H9 (cell line): ENCODE results near the gene AKR1C2. TPM values are rescaled to one million over a fixed set of nuclear protein-coding genes. Genes with fewer than 3 reads are reported as not detected.
"Not testable (repeated sequence)": the region's sequence is repeated elsewhere in the genome, so short reads cannot be mapped to it uniquely, and the experiment has no call there.

ENCODE experiments used
- DNase-seq: peaks from one replicate; pipeline ENCODE4 v3.0.0-alpha.2; 2017
- H2AFZ ChIP-seq: one replicate; pipeline ENCODE4 v1.6.1; 2013; ENCODE audit warnings: mild to moderate bottlenecking, low read length, control low read depth, moderate library complexity
- H2AK5ac ChIP-seq: 2 replicates; pipeline ENCODE4 v1.6.1; 2013; ENCODE audit warnings: low read length, control low read depth, mixed read lengths; ENCODE audit not compliant: insufficient read length
- H2BK120ac ChIP-seq: one replicate; pipeline ENCODE4 v1.6.1; 2013; ENCODE audit warnings: low read depth, mild to moderate bottlenecking, low read length, control low read depth, inconsistent platforms; ENCODE audit not compliant: poor library complexity, severe bottlenecking
- H2BK12ac ChIP-seq: 2 replicates; pipeline ENCODE4 v1.6.1; 2013; ENCODE audit warnings: low read length, control low read depth, mixed read lengths, low read depth; ENCODE audit not compliant: insufficient read length
- H2BK15ac ChIP-seq: 2 replicates; pipeline ENCODE4 v1.6.1; 2013; ENCODE audit warnings: low read depth, low read length, control low read depth
- H2BK20ac ChIP-seq: one replicate; pipeline ENCODE4 v1.6.1; 2013; ENCODE audit warnings: low read depth, mild to moderate bottlenecking, low read length, control low read depth, inconsistent platforms; ENCODE audit not compliant: poor library complexity, severe bottlenecking
- H2BK5ac ChIP-seq: 2 replicates; pipeline ENCODE4 v1.6.1; 2013; ENCODE audit warnings: low read length, control low read depth, mixed read lengths; ENCODE audit not compliant: insufficient read length
- H3K14ac ChIP-seq: 2 replicates; pipeline ENCODE4 v1.6.1; 2013; ENCODE audit warnings: low read length, control low read depth; ENCODE audit not compliant: insufficient read depth
- H3K18ac ChIP-seq: 2 replicates; pipeline ENCODE4 v1.6.1; 2013; ENCODE audit warnings: low read depth, mild to moderate bottlenecking, mixed read lengths, low read length, control low read depth; ENCODE audit not compliant: insufficient read length
- H3K23ac ChIP-seq: 2 replicates; pipeline ENCODE4 v1.6.1; 2013; ENCODE audit warnings: low read length, control low read depth, mixed read lengths, low read depth; ENCODE audit not compliant: insufficient read length
- H3K23me2 ChIP-seq: 2 replicates; pipeline ENCODE4 v1.6.1; 2013; ENCODE audit warnings: low read depth, mild to moderate bottlenecking, mixed read lengths, low read length, control low read depth; ENCODE audit not compliant: insufficient read length, poor library complexity, severe bottlenecking
- H3K27ac ChIP-seq: 2 replicates; pipeline ENCODE4 v1.5.1; 2013; ENCODE audit warnings: low read length, control low read depth, mixed read lengths, low read depth; ENCODE audit not compliant: insufficient read length
- H3K27me3 ChIP-seq: 2 replicates; pipeline ENCODE4 v1.6.1; 2013; ENCODE audit warnings: low read length, control low read depth, inconsistent platforms; ENCODE audit not compliant: insufficient read depth
- H3K4ac ChIP-seq: 2 replicates; pipeline ENCODE4 v1.6.1; 2013; ENCODE audit warnings: low read depth, mild to moderate bottlenecking, control low read depth, inconsistent platforms, low read length, moderate library complexity
- H3K4me1 ChIP-seq: 2 replicates; pipeline ENCODE4 v1.6.1; 2013; ENCODE audit warnings: low read length, control low read depth, inconsistent platforms; ENCODE audit not compliant: insufficient read depth
- H3K4me2 ChIP-seq: 2 replicates; pipeline ENCODE4 v1.6.1; 2013; ENCODE audit warnings: low read length, control low read depth, mixed read lengths; ENCODE audit not compliant: insufficient read length, insufficient read depth
- H3K56ac ChIP-seq: 2 replicates; pipeline ENCODE4 v1.6.1; 2013; ENCODE audit warnings: low read depth, mild to moderate bottlenecking, mixed read lengths, low read length, control low read depth; ENCODE audit not compliant: insufficient read length
- H3K79me1 ChIP-seq: 2 replicates; pipeline ENCODE4 v1.6.1; 2013; ENCODE audit warnings: low read depth, mild to moderate bottlenecking, moderate library complexity, low read length, control low read depth, inconsistent platforms; ENCODE audit not compliant: insufficient read depth, poor library complexity, severe bottlenecking
- H3K79me2 ChIP-seq: 2 replicates; pipeline ENCODE4 v1.6.1; 2013; ENCODE audit warnings: low read length, control low read depth, inconsistent platforms; ENCODE audit not compliant: insufficient read depth
- H3K9ac ChIP-seq: 2 replicates; pipeline ENCODE4 v1.6.1; 2013; ENCODE audit warnings: low read length, control low read depth, mixed read lengths; ENCODE audit not compliant: insufficient read length; ENCODE audit errors: extremely low read depth
- H3K9me3 ChIP-seq: one replicate; pipeline ENCODE4 v1.6.1; 2013; ENCODE audit warnings: low read depth, low read length, inconsistent platforms; ENCODE audit not compliant: control insufficient read depth
- H3T11ph ChIP-seq: one replicate; pipeline ENCODE4 v1.6.1; 2013; ENCODE audit warnings: mild to moderate bottlenecking, low read length, control low read depth, inconsistent platforms
- H4K20me1 ChIP-seq: one replicate; pipeline ENCODE4 v1.6.1; 2013; ENCODE audit not compliant: control insufficient read depth, insufficient read length, insufficient read depth
- H4K5ac ChIP-seq: 2 replicates; pipeline ENCODE4 v1.6.1; 2013; ENCODE audit warnings: low read depth, mild to moderate bottlenecking, mixed read lengths, low read length, control low read depth; ENCODE audit not compliant: insufficient read length
- H4K8ac ChIP-seq: replicated peaks from 2 replicates; pipeline ENCODE4 v1.6.1; 2013; ENCODE audit warnings: low read length, control low read depth, mixed read lengths, low read depth; ENCODE audit not compliant: insufficient read length
- H4K91ac ChIP-seq: 2 replicates; pipeline ENCODE4 v1.6.1; 2013; ENCODE audit warnings: low read depth, mild to moderate bottlenecking, moderate library complexity, mixed read lengths, low read length, control low read depth; ENCODE audit not compliant: insufficient read length
- H3K27ac Mint-ChIP-seq, 3 experiments: 2 replicates in 2 of 3; 3 replicates in 1 of 3; pipeline ENCODE4 v1.8.0; 2020 to 2021; ENCODE audit warnings: mixed read lengths in 3 of 3, mild to moderate bottlenecking in 1 of 3, moderate library complexity in 1 of 3
- H3K27me3 Mint-ChIP-seq: 2 replicates; pipeline ENCODE4 v1.8.0; 2021; ENCODE audit warnings: low read depth, mild to moderate bottlenecking, moderate library complexity, mixed read lengths
- H3K36me3 Mint-ChIP-seq, 3 experiments: 2 replicates in 2 of 3; 3 replicates in 1 of 3; pipeline ENCODE4 v1.8.0; 2020 to 2021; ENCODE audit warnings: low read depth in 3 of 3, mixed read lengths in 3 of 3; ENCODE audit not compliant: insufficient read depth in 1 of 3
- H3K4me1 Mint-ChIP-seq, 2 experiments: 2 replicates each; pipeline ENCODE4 v1.8.0; 2020; ENCODE audit warnings: mixed read lengths in 2 of 2
- H3K4me3 Mint-ChIP-seq, 2 experiments: 2 replicates in 1 of 2; 3 replicates in 1 of 2; pipeline ENCODE4 v1.8.0; 2020 to 2021; ENCODE audit warnings: mild to moderate bottlenecking in 2 of 2, mixed read lengths in 2 of 2, moderate library complexity in 1 of 2
- H3K9me3 Mint-ChIP-seq, 2 experiments: 2 replicates in 1 of 2; 3 replicates in 1 of 2; pipeline ENCODE4 v1.8.0; 2020; ENCODE audit warnings: mild to moderate bottlenecking in 2 of 2, mixed read lengths in 2 of 2, moderate library complexity in 1 of 2
- WGBS: extraction: QIAGEN DNeasy Blood & Tissue Kit; methylation state at CpG from one replicate; pipeline ENCODE4 v1.1.7; 2013; ENCODE audit warnings: missing lambda C conversion rate, low lambda C conversion rate, mixed read lengths; ENCODE audit not compliant: insufficient read length; ENCODE audit errors: extremely low coverage; 5-methylcytosine and 5-hydroxymethylcytosine counted together
- total RNA-seq: library from RNA; stranded (reverse); gene quantifications from 2 replicates; pipeline ENCODE4 v1.2.1, GENCODE V29; 2021

The AKR1C2 gene
- total RNA-seq, 1 experiment from 2014 or later: 0.74 TPM

DNA sequence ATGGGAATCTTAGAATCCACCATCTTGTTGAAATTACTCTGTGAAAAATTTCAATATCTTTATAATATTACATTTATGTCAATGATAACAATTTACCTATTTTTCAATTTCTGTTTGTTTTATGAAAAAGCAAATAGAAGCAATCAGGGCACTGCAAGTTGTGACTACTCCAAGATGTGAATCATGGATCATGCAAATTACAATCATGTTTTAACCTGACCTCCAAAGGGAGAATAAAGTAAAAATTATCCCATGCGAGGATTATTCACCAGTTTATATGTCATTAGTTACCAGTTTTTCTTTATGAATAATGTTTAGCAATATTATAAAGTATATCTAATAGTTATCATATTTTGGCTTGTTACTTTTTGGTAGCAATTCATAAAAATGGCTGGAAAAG lies 41.3 kb downstream of the AKR1C2 start:
- not testable (repeated sequence) for H4K8ac ChIP-seq, H3K9ac ChIP-seq, H2AK5ac ChIP-seq, H3T11ph ChIP-seq, H3K56ac ChIP-seq, DNase-seq, H2BK12ac ChIP-seq, H3K9me3 ChIP-seq, H3K27ac ChIP-seq, H2BK120ac ChIP-seq, H3K4me2 ChIP-seq, H4K91ac ChIP-seq, H4K5ac ChIP-seq, H3K36me3 Mint-ChIP-seq, H2BK20ac ChIP-seq, H4K20me1 ChIP-seq, H3K23me2 ChIP-seq, H3K18ac ChIP-seq, H3K23ac ChIP-seq, H2BK15ac ChIP-seq, H2AFZ ChIP-seq, H3K79me2 ChIP-seq, H3K79me1 ChIP-seq, H3K14ac ChIP-seq, H3K27ac Mint-ChIP-seq, H3K27me3 Mint-ChIP-seq, H3K4me1 ChIP-seq, H3K27me3 ChIP-seq, H2BK5ac ChIP-seq, H3K4me3 Mint-ChIP-seq, H3K4ac ChIP-seq, H3K4me1 Mint-ChIP-seq
- H3K9me3 Mint-ChIP-seq: peaks cover 0 to 23% of the 10 kb centered on the region in 2 experiments; a peak in 3 of 5 replicates
- no CpG with 5 or more reads among the region's 1 CpG for WGBS

DNA sequence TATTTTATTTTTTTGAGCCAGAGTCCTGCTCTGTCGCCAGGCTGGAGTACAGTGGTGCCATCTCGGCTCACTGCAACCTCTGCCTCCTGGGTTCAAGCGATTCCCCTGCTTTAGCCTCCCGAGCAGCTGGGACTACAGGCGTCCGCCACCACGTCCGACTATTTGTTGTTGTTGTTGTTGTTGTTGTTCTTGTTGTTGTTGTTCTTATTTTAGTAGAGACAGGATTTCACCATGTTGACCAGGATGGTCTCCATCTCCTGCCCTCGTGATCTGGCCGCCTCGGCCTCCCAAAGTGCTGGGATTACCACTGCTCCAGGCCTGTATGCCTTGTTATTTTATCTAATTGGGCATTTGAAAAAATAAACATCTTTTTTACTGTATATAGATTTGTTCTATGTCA lies 42.1 kb downstream of the AKR1C2 start:
- DNase-seq, H4K91ac ChIP-seq, H2BK20ac ChIP-seq, H3K14ac ChIP-seq, H3K4ac ChIP-seq, H3K18ac ChIP-seq, H3K4me2 ChIP-seq, H3K9me3 ChIP-seq, H2AK5ac ChIP-seq, H2BK120ac ChIP-seq, H4K8ac ChIP-seq, H3K4me3 Mint-ChIP-seq, H3K27me3 ChIP-seq, H4K5ac ChIP-seq, H3K4me1 Mint-ChIP-seq, H4K20me1 ChIP-seq, H3T11ph ChIP-seq, H3K79me2 ChIP-seq, H3K27ac ChIP-seq, H3K27ac Mint-ChIP-seq, H3K36me3 Mint-ChIP-seq, H3K56ac ChIP-seq, H3K27me3 Mint-ChIP-seq, H2BK12ac ChIP-seq, H2BK5ac ChIP-seq, H3K23me2 ChIP-seq, H3K23ac ChIP-seq, H3K4me1 ChIP-seq, H2BK15ac ChIP-seq, H3K79me1 ChIP-seq, H3K9ac ChIP-seq, H2AFZ ChIP-seq: not testable (repeated sequence)
- WGBS: no CpG with 5 or more reads among the region's 11 CpGs
- peaks cover 0 to 23% of the 10 kb centered on the region in 2 experiments; a peak in 3 of 5 replicates for H3K9me3 Mint-ChIP-seq
